ENCODE results near the gene ARL15. TPM values are rescaled to one million over a fixed set of nuclear protein-coding genes. Genes with fewer than 3 reads are reported as not detected.

Gene ARL15
- total RNA-seq, 1 donor from 2014 or later = 102 TPM

- H3K36me3 Mint-ChIP-seq (ENCODE audit: low read depth, unreplicated experiment) = no peaks in the 10 kb centered on the region
- H3K27ac Mint-ChIP-seq (ENCODE audit: unreplicated experiment) = no peak overlapping the region
- no peak for DNase-seq (ENCODE audit: low spot score)
- no peak for TF ChIP-seq CTCF (IDR thresholded peaks at IDR 0.05; ENCODE audit: unreplicated experiment)
- H3K4me1 Mint-ChIP-seq (ENCODE audit: unreplicated experiment) = peaks cover 10% of the 10 kb centered on the region
- no peak overlapping the region for H3K4me3 Mint-ChIP-seq (ENCODE audit: unreplicated experiment)
- no peaks in the 10 kb centered on the region for H3K9me3 Mint-ChIP-seq (ENCODE audit: unreplicated experiment)
- H3K27me3 Mint-ChIP-seq (ENCODE audit: unreplicated experiment) = no peaks in the 10 kb centered on the region
These were observed 305.7 kb downstream of the ARL15 start for GRCh38 chr5:54004697-54005096.

- Mint-ChIP-seq H3K36me3 (ENCODE audit: low read depth, unreplicated experiment) (no peaks in the 10 kb centered on the region), H3K4me1 (ENCODE audit: unreplicated experiment) (peaks cover 5% of the 10 kb centered on the region), H3K9me3 (ENCODE audit: unreplicated experiment) (no peaks in the 10 kb centered on the region), H3K4me3 (ENCODE audit: unreplicated experiment) (no peak overlapping the region), H3K27me3 (ENCODE audit: unreplicated experiment) (no peaks in the 10 kb centered on the region), H3K27ac (ENCODE audit: unreplicated experiment) (no peak overlapping the region)
- DNase-seq (ENCODE audit: low spot score) = no peak
- no peak for TF ChIP-seq CTCF (IDR thresholded peaks at IDR 0.05; ENCODE audit: unreplicated experiment)
These were observed 307.6 kb downstream of the ARL15 start for GRCh38 chr5:54002779-54003178.

GRCh38 chr5:54001976-54002775 lies 308.2 kb downstream of the ARL15 start:
- TF ChIP-seq CTCF (IDR thresholded peaks at IDR 0.05; ENCODE audit: unreplicated experiment) = no peak
- Mint-ChIP-seq H3K9me3 (ENCODE audit: unreplicated experiment) (no peaks in the 10 kb centered on the region), H3K36me3 (ENCODE audit: low read depth, unreplicated experiment) (no peaks in the 10 kb centered on the region), H3K27ac (ENCODE audit: unreplicated experiment) (no peak overlapping the region), H3K4me3 (ENCODE audit: unreplicated experiment) (no peak overlapping the region), H3K4me1 (ENCODE audit: unreplicated experiment) (peaks cover 5% of the 10 kb centered on the region), H3K27me3 (ENCODE audit: unreplicated experiment) (no peaks in the 10 kb centered on the region)
- no peak for DNase-seq (ENCODE audit: low spot score)

- TF ChIP-seq CTCF (IDR thresholded peaks at IDR 0.05; ENCODE audit: unreplicated experiment) = no peak
- H3K9me3 Mint-ChIP-seq (ENCODE audit: unreplicated experiment) = no peaks in the 10 kb centered on the region
- DNase-seq (ENCODE audit: low spot score) = no peak
- H3K27ac Mint-ChIP-seq (ENCODE audit: unreplicated experiment) = no peak overlapping the region
- peaks cover 1% of the 10 kb centered on the region for H3K27me3 Mint-ChIP-seq (ENCODE audit: unreplicated experiment)
- H3K36me3 Mint-ChIP-seq (ENCODE audit: low read depth, unreplicated experiment) = no peaks in the 10 kb centered on the region
- H3K4me1 Mint-ChIP-seq (ENCODE audit: unreplicated experiment) = peaks cover 5% of the 10 kb centered on the region
- no peak overlapping the region for H3K4me3 Mint-ChIP-seq (ENCODE audit: unreplicated experiment)
These were observed 310.4 kb downstream of the ARL15 start for GRCh38 chr5:54000011-54000410.

Measured in endothelial cell (in vitro differentiated cells).